Activated CD4-positive, alpha-beta T cell treated with anti-CD3 and anti-CD28 coated beads, Interleukin-2, amount 50 U/mL, for 4 hours (primary cell): Measurements from ENCODE around the gene ENTPD8.
"Not testable (repeated sequence)": the region's sequence is repeated elsewhere in the genome, so short reads cannot be mapped to it uniquely, and the experiment has no call there.

ENCODE experiments used
- DNase-seq, 2 experiments: peaks; one replicate each; pipeline ENCODE4 v3.0.0-alpha.2; 2020

Gene ENTPD8

DNA sequence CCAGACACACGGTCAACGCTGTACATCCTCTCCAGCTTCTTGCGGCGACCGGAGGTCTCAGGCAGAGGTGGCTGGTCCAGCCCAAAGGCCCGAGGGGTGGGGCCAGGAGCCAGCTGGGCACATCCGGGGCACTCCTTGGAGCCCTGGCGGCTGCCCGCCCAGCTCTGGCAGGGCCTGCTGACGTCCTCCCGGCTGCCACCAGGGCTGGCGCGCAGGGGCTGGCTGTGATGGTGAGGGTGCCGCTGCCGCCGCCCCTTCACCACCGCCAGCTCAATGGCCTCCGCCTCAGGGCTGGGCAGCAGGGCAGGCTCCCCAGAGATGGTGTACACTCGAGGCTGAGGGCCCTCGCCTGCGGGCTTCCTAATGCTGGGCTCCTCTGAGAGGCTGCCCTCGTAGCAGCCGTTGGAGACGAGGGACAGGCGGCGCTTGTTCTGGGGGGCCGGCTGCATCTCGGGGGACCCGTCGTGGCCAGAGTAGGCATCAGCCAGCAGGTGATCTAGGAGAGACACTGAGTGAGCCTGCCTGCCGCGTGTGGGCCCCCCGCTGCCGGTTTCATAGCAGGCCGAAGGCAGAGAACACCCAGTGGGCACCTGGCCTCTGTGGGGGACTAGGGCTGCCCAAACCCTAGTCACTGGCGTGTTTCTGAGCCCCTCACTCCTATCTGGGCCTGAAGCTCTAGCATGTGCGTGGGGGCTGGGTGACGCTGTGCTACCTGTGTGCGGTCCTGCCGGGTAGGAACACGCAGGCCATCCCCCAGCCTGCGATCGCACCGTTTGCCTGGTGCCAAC, 16.4 kb upstream of the ENTPD8 start:
- DNase-seq = no peak

DNA sequence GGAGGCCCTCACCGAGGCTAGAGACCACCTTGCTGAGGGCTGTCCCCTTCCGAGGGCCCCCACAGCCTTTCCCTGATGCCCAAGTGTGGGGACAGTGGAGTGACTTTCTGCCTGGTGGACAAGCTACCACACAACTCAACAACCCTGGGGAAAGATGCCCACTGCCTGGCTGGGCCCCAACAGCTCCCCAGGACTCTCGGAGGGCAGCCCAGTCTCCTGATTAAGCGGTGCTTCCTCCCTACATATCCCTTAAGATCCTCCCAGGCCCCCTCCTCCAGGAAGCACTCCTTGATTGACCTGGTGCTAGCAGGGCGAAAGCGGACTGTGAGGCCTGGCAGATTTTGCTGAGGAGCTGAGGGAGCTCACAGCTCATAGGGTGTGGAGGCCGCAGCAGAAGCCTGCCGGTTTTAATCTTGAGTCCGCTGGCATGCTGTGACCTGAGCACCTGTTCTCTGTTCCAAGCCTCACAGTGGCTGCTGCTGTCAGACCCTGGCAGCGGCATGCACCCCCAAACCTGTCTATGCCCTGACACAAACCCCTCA, 15.8 kb upstream of the ENTPD8 start:
- no peak for DNase-seq

DNA sequence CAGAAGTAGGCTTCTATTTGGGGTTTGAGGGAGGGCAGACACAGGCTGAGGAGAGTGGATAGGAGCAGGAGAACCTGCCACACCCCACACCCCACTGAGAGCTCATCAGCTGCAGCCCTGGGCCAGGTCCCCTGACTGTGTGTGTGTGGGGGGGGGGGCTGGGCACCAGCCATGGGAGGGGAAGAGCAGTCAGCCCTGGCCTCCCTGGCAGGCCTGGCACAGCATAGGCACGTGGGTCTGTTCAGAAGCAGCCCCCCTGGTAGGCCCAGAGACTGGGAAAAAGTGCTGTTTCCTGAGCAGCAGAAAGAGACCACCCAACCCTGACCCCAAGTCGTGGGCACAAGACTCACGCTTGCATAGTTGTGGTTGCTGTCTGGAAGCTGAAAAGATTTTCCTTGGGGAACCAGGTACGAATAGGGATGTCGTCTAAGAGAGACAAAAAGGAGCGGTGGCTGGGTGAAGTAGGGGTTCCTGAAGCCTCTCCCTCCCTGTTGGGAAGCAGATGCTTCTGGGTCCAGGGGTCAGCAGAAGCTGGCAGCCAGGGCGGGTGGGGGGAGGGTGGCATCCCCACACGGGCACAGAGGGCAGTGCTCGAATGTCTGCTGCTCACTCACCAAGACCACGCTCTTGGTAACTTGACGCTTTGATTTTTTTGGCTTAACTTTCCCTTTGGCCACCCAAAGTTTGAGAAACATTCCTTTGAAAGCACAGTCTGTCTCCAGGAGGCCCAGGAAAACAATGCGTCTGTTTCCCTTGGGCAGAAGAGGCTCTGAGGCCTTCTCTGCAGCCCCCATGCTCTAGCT, 15.1 kb upstream of the ENTPD8 start:
- DNase-seq = no peak

DNA sequence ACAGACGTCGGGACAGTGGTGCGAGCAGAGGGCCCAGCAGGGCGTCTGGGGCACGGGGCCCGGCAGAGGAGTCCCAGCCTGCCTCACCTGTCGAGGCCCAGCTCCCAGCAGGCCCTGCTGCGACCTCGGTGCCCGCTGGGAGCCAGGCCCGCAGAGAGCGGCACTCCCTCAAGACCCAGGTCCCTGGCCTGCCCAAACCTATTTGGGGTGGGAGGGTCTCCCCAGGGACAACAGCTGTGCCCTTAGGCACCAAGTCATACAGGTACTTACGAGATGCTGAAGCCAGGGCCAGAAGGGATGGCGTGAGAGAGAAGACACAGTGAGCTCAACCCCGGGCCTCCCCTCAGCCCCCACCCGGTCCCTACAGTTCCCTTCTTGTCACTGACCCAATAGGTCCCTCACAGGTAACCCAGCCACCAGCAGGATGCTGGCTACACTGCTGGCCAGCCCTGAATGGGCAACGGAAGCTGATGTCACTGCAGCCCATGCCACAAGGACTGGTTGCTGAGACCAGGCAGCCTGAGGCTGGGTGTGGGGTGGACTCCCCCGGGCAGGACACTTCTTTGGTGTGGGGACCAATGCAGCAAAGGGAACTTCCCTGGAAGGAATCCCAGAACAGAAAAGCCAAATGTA, 14.3 kb upstream of the ENTPD8 start:
- no peak for DNase-seq

DNA sequence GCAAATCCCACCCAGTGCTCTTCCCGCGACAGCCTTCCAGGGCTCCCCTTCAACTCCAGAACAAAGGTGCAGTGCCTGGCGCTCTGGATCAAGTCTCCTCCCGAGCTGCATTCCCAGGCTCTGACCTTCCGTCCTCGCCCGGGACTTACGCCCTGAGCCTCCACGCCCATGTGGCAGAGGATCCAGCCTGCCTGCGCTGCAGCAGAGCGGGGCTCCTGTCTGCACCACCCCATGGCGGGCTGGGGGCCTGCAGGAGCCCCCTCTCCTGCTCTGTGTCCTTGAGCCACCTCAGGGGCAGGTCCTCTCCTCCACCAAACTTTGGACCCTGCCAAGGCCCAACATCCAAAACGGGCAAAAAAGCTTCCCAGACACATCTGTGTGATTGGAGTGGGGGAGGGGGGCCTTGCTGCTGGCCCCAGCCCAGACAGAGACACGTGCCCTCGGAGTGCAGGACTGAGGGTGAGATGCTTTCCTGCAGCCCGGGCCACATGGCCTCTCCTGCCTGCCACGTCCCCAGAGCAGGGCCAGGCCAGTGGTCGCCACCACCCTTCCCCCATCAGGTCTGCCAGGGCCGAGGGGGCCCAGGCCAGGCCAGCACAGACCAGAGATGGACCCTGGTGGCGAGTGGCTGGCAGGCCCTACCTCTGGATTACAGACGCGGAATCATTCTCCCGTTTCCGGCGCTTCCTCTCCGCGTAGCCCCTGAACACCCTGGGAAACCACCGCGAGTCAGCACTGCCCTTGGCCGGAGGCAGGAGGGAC, 13.6 kb upstream of the ENTPD8 start:
- no peak for DNase-seq

DNA sequence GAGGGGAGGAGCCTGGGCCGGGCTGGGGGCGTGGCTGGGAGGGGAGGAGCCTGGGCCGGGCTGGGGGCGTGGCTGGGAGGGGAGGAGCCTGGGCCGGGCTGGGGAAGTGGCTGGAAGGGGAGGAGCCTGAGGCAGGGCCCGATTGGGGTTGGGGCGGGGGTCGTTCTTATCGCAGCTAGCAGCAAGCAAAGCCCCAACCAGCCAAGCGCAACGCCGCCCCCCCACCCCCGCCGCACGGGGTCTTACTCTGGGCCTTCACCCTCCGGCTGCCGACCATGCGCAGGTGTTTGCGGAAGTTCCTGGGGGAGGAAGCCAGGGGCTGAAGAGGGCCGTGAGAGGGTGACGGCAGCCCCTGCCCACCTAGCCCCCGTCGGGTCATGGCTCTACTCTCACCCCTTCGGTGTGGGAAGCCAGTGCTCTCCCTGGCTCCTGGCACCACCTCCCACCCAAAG, 13.0 kb upstream of the ENTPD8 start:
- no peak for DNase-seq

DNA sequence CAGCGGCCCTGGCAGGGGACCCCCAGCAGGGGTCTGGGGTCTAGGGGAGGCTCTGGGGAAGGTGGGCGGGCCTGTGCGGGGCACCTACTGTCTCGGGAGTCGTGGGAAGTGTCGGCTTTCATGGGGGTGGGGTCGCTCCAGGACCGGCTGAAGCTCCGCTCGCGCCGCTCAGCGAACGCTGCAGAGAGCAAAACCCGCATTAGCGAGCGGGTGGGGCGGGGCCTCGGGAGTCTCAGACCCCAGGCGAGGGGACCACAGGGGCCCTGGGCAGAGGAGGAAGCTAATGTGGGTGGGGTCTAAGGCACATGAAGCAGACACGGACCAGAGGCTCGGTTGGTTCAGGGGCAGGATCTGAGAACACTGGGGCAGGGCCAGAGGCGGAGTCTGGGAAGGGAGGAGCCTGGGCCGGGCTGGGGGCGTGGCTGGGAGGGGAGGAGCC, 12.5 kb upstream of the ENTPD8 start:
- peak; percentile 53 to 59 for DNase-seq

DNA sequence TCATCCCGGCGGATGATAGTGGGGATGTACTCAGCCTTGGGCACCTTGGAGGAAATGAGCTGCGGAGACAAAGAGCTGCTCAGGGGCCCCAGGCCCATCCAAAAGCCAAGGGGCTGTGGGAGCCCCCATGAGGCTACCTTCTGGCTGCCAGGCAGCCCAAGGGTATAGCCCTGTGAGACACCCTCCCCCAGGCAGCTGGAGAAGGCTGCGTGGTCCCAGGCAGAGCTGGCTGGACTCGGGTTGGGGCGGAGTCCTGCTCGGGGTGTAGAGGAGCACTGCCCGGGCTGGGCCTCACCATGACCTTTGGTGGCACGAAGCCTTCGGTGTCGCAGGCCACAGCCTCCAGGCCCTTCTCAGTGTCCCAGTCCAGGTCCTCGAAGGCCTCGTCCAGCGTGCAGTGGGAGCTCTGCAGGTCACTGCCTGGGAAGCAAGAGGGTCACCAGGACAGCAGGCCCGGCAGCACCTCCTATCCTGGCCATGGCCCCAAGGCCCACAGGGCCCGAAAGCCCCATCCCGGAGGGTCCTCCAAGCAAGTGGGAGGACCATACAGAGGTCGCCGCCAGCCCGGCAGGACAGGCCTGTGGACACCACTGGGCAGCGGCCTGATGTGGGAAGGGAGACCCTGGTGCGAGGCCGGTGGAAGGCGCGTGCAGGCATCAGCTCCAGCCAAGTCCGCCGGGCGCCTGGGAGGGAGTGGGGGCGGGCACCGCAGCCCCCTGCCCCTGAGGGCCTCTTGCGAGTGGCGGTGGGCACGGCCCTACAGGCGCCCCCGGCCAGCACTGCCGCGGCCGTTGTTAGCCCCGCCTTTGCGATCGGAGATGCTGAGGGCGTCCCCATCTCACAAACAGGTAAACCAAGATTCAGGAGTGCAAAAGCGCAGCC, 11.8 kb upstream of the ENTPD8 start:
- no peak for DNase-seq

DNA sequence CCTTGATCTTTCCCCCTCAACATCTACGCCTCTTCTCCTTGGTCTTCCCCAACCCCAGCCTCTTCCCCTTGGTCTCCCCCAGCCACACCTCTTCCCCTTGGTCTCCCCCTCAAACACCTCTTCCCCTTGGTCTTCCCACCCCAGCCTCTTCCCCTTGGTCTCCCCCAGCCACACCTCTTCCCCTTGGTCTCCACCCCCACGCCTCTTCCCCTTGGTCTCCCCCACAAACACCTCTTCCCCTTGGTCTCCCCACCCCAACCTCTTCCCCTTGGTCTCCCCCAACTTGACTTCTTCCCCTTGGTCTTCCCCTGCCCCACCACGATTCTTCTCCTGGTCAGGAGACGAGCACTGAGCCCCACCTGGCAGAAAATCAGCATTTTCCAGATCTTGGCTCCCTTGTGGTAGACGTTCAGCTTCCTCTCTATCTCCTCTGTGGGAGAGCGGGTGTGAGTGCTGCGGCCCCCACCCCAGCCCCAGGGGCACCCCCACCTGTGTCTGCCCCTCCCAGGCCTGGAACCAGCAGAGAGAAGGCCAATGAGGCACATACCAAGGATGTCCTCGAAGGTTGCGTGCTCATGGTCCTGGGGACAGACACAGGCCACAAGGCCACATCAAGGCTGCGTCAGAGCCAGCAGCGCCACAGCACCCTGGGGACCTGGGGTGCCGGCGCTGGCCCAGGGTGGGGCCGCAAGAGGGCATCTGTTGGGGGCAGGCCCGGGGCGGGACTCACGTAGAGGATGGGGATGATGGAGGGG, 11.0 kb upstream of the ENTPD8 start:
- no peak for DNase-seq

DNA sequence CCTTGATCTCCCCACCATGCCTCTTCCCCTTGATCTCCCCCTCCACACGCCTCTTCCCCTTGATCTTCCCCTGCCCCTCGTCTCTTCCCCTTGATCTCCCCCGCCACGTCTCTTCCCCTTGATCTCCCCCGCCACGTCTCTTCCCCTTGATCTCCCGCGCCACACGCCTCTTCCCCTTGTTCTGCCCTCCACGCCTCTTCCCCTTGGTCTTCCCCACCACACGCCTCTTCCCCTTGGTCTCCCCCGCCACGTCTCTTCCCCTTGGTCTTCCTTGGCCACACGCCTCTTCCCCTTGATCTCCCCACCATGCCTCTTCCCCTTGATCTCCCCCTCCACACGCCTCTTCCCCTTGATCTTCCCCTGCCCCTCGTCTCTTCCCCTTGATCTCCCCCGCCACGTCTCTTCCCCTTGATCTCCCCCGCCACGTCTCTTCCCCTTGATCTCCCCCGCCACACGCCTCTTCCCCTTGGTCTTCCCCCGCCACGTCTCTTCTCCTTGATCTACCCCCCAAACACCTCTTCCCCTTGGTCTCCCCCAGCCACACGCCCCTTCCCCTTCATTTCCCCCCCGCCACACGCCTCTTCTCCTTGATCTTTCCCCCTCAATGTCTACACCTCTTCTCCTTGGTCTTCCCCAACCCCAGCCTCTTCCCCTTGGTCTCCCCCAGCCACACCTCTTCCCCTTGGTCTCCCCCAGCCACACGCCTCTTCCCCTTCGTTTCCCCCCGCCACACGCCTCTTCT, 10.3 kb upstream of the ENTPD8 start:
- not testable (repeated sequence) for DNase-seq

DNA sequence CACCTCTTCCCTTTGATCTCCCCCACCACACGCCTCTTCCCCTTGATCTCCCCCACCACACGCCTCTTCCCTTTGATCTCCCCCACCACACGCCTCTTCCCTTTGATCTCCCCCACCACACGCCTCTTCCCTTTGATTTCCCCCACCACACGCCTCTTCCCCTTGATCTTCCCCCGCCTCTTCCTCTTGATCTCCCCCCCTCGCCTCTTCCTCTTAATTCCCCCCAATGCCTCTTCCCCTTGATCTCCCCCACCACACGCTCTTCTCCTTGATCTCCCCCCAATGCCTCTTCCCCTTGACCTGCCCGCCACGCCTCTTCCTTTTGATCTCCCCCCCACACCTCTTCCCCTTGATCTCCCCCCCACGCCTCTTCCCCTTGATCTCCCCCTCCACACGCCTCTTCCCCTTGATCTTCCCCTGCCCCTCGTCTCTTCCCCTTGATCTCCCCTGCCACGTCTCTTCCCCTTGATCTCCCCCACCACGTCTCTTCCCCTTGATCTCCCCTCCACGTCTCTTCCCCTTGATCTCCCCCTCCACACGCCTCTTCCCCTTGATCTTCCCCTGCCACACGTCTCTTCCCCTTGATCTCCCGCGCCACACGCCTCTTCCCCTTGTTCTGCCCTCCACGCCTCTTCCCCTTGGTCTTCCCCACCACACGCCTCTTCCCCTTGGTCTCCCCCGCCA, 9.5 kb upstream of the ENTPD8 start:
- peak in 1 of 2 experiments; percentile 31 for DNase-seq

DNA sequence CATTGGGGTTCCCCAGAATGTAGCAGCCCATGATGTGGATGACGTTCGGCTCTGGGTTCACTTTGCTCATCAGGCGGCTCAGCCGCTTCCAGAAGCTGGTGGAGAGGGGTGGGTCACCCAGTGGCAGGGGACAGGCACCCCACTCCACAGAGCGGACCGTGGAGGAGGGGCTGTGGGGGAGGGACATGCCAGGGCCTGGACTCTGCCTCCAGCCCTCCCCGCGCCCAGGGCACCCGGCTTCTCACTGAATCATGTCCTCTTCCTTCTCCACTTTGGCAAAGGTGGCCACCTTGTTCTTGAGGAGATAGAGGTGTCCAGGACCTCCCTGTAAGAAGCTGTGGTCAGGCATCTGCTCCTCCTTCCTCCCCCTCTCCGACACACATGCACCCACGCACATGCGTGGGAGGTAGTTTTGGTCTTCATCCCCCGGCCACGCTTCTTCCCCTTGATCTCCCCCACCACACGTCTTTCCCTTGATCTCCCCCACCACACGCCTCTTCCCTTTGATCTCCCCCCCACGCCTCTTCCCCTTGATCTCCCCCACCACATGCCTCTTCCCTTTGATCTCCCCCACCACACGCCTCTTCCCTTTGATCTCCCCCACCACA, 8.9 kb upstream of the ENTPD8 start:
- peak; percentile 51 to 72 for DNase-seq

DNA sequence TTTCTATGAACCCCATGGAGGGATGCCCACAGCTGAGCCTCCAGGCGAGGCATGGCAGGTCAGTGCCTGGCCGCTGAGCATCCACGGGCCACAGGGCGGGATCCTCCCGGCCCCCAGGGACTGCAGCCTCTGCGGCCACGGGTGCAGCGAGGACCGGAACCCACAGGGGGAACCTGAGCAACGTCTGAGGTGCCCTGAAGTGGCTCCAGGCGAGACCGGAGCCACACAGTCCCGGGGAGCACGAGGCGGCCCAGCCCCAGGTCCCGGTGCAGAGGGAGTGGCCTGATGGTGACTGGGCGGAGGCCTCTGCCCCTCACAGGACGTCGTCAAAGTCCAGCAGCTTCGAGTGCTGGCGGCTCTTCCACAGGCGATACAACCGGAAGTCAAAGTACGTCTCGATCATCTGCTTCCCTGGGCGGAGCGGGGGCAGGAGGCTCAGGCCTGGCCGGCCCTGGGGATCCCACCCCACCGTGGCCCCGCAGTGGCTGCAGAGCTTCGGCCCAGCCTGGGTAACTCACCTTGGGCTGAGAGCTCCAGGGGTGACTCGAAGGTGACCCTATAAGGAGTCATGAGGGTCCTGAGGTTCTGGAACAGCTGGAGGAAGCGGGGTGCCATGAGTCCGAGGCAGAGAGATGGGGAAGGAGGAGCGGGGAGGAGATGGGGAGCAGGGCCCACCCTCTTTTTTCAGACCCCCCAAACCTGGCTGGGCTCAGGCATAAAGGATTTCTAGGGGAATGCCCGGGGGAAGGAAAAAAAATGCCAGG, 8.1 kb upstream of the ENTPD8 start:
- DNase-seq = no peak

DNA sequence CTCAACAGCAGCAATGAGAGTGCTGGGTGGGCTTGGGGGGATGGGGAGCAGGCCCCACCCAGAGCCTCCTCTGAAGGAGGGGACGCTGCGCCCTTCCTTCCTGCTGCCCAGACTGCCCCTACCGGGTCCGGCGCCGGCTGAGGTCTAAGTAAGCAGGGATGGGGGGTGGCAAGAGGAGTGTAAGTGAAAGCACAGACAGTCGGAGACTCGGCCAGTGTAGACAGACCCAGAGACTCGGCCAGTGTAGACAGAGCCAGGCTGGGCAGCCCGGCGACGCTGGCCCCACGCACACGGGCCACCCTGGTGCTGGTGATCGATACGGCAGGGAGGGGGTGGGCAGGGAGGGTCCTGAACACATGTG, 7.4 kb upstream of the ENTPD8 start:
- no peak for DNase-seq

DNA sequence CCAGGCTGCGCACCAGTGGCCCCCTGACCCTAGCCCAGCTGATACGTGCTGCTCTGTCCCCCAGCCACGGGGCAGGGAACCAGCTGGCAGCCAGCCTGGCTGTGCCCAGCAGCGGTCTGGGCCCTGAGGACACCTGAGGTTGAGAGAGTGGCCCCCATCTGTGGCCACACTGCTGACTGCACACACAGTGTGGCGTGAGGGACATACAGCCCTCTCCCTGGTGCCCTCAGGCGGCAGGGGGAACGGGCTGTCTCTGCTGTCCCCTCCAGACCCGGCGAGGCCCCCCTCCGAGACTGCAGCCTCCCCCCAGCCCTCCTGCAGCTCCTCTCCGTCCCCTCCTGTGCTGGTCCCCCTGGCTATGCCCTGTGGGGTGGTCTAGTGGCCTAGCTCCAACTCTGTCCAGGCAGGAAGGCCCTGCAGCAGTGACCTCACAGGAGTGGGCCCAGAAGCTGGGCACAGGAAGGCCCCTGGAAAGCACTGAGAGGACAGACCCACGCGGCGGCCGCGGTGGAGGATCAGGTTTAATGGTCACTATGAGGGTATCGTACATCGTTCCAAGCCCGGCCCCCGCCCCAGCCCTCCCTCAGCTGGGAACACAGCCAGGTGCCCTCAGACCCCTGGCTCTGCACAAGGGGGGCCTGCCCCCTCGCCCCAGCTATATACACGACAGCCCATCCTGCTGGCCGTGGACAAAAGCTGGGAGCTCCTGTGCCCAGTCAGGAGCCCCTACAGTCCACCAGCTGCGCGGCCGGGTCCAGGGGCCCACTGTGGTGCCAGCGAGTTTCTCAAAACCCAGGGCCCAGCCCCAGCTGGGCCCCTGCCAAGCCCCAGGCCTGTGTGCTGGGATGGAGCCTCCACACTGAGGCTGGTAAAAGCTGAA, 6.8 kb upstream of the ENTPD8 start:
- DNase-seq = no peak

DNA sequence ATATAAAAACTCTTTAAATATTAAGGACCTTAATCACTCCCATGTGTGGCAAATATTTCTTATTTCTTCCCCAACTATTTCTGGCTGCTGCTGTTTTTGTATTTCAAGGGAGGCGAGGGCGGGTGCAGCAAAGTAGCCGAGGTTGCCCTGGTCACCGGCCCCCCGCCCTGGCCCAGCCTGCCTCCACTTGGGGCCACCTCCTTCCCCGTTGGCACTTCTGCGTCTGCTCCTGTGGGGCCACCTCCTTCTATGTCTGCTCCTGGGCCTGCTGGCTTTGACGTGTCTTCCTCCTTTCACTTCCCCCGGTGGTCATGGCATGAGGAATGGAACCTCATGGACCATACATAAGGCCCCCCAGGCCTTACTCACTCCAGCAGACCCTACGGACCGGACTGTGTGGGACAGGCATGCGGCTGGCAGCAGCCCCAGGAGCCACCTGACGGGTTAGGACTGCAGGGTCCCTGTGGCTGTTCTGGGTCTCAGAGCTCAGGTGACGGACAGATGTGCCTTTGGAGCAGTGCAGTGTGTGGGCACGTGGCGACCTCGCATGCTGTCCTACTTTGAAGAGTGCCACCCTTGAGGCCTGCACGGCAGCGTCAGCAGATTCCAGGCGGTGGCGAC, 5.8 kb upstream of the ENTPD8 start:
- no peak for DNase-seq
